Spleen (tissue), 11 donors: Measurements from ENCODE around the gene FGF5. TPM values are rescaled to one million over a fixed set of nuclear protein-coding genes. Genes with fewer than 3 reads are reported as not detected.

Source experiments
- DNase-seq: peaks from one replicate; pipeline ENCODE4 v3.0.0-alpha.2; 2020
- H3K27ac ChIP-seq, 8 donors: fragments of 200-600 bp; sonication (generic) in 7 of 8; 1 replicate in 4 of 8; 2 replicates in 4 of 8; pipeline versions ENCODE4 v1.5.0 to v1.8.0; 2016 to 2021; ENCODE audit warnings: inconsistent platforms in 4 of 8, mild to moderate bottlenecking in 4 of 8, moderate library complexity in 1 of 8
- H3K27me3 ChIP-seq, 7 donors: fragments of 200-600 bp; sonication (generic) in 6 of 7; replicated peaks in 1 of 7; 1 replicate in 4 of 7; 2 replicates in 3 of 7; pipeline versions ENCODE4 v1.5.0 to v1.8.0; 2016 to 2021; ENCODE audit warnings: inconsistent platforms in 3 of 7, mild to moderate bottlenecking in 1 of 7
- H3K36me3 ChIP-seq, 6 donors: fragments of 200-600 bp; sonication (generic) in 5 of 6; 1 replicate in 4 of 6; 2 replicates in 2 of 6; pipeline versions ENCODE4 v1.5.0 to v1.8.0; 2016 to 2021; ENCODE audit warnings: inconsistent platforms in 2 of 6
- H3K4me1 ChIP-seq, 6 donors: fragments of 200-600 bp; sonication (generic) in 5 of 6; 1 replicate in 3 of 6; 2 replicates in 3 of 6; pipeline versions ENCODE4 v1.5.0 to v1.8.0; 2016 to 2021; ENCODE audit warnings: inconsistent platforms in 3 of 6
- H3K4me3 ChIP-seq, 8 donors: fragments of 200-600 bp; sonication (generic) in 7 of 8; 1 replicate in 4 of 8; 2 replicates in 4 of 8; pipeline versions ENCODE4 v1.5.0 to v1.8.0; 2016 to 2021; ENCODE audit warnings: inconsistent platforms in 4 of 8, mild to moderate bottlenecking in 4 of 8, moderate library complexity in 2 of 8
- H3K9me3 ChIP-seq, 8 donors: fragments of 200-600 bp; sonication (generic) in 7 of 8; 1 replicate in 4 of 8; 2 replicates in 4 of 8; pipeline versions ENCODE4 v1.5.0 to v1.8.0; 2016 to 2021; ENCODE audit warnings: inconsistent platforms in 4 of 8
- CTCF ChIP-seq, 11 experiments: fragments of 200-600 bp in 7 of 11; fragments of 450-650 bp in 4 of 11; sonication (generic) in 4 of 11; IDR thresholded peaks in 8 of 11; conservative IDR thresholded peaks in 3 of 11; 1 replicate in 7 of 11; 2 replicates in 4 of 11; pipeline versions ENCODE4 v1.4.0 to v1.8.0; 2016 to 2021; ENCODE audit warnings: antibody characterized with exemption in 11 of 11, inconsistent platforms in 4 of 11, mild to moderate bottlenecking in 1 of 11
- POLR2A ChIP-seq, 3 donors: fragments of 450-650 bp; IDR thresholded peaks; one replicate each; pipeline ENCODE4 v1.5.1; 2017; ENCODE audit warnings: antibody characterized with exemption in 3 of 3, mild to moderate bottlenecking in 1 of 3
- POLR2AphosphoS5 ChIP-seq, 3 donors: sonication (generic); formaldehyde crosslinking; IDR thresholded peaks; one replicate each; pipeline ENCODE4 v1.5.1; 2017; ENCODE audit warnings: antibody characterized with exemption in 3 of 3
- WGBS, 5 donors: extraction: QIAGEN DNeasy Blood & Tissue Kit in 3 of 5; methylation state at CpG; one replicate each; pipeline versions ENCODE4 v1.1.5 to v1.1.7; 2013 to 2018; 5-methylcytosine and 5-hydroxymethylcytosine counted together
- intact Hi-C: fragments of 100-400 bp; cut with DNase I; formaldehyde crosslinking; loops from one replicate; pipeline ENCODE4 v1.15.0; 2023; ENCODE audit warnings: low total_unique reads
- polyA plus RNA-seq, 3 donors: library from polyadenylated mRNA; stranded (reverse); fragments of 200-250 nt; gene quantifications; one replicate each; pipeline ENCODE4 v1.2.1, GENCODE V29; 2013
- total RNA-seq, 7 donors: library from RNA; depleted of rRNA in 3 of 7; stranded (reverse); fragments of >200 nt in 3 of 7; fragmentation: NEBNext Ultra II Directional in 4 of 7; extraction: Animal tissue kit (Norgen Biotek cat#: 25700) in 4 of 7; gene quantifications; one replicate each; pipeline versions ENCODE4 v1.1.0 to v1.2.1, GENCODE V29; 2016 to 2021
- donor health status: healthy with polysubstance abuse.
- donor health status: DM: no; HTN: no; CAD: no; lungs with moderate emphysema.
- donor health status: DM: no; HTN: no; CAD: no.
- donor health status: Bipolar disorder and iron deficiency.
- donor health status: healthy.
- donor health status: DM: no; HTN: no; CAD: no.
- donor health status: DM: yes; HTN: yes; CAD: no.

FGF5 gene
- total and polyA plus RNA-seq, 10 donors = 0.06 TPM; not detected in 9

GRCh38 chr4:80301884-80302283 lies 35.4 kb downstream of the FGF5 start:
- Histone ChIP-seq H3K4me3 (no peak overlapping the region), H3K9me3 (peaks cover 0 to 4% (median 0%) of the 10 kb centered on the region in 8 donors), H3K27me3 (peaks cover 0 to 13% (median 0%) of the 10 kb centered on the region in 7 donors), H3K4me1 (no peaks in the 10 kb centered on the region), H3K27ac (no peak overlapping the region), H3K36me3 (no peaks in the 10 kb centered on the region)
- intact Hi-C loops = no loop called here
- TF ChIP-seq POLR2AphosphoS5 (IDR thresholded peaks at IDR 0.05) (no peak), POLR2A (IDR thresholded peaks at IDR 0.05) (no peak), CTCF (IDR thresholded peaks at IDR 0.05 in 8 of 11, conservative IDR thresholded peaks at IDR 0.05 in 3 of 11) (no peak)
- 60 to 85% (median 73%) methylated on average over 4 of the region's 4 CpGs for WGBS, 5 donors
- DNase-seq = no peak

- Histone ChIP-seq H3K27ac (no peak overlapping the region), H3K36me3 (no peaks in the 10 kb centered on the region), H3K4me1 (no peaks in the 10 kb centered on the region), H3K27me3 (peaks cover 0 to 21% (median 0%) of the 10 kb centered on the region in 7 donors), H3K9me3 (peaks cover 0 to 4% (median 0%) of the 10 kb centered on the region in 8 donors), H3K4me3 (no peak overlapping the region)
- TF ChIP-seq POLR2A (IDR thresholded peaks at IDR 0.05) (no peak), CTCF (IDR thresholded peaks at IDR 0.05 in 8 of 11, conservative IDR thresholded peaks at IDR 0.05 in 3 of 11) (no peak), POLR2AphosphoS5 (IDR thresholded peaks at IDR 0.05) (no peak)
- intact Hi-C loops = no loop called here
- DNase-seq = no peak
- WGBS, 5 donors = 90 to 95% (median 93%) methylated on average over 18 to 26 of the region's 26 CpGs
Observed at GRCh38 chr4:80302616-80303223, 36.3 kb downstream of the FGF5 start.

- no peak overlapping the region for H3K27ac ChIP-seq
- no peak overlapping the region for H3K4me3 ChIP-seq
- intact Hi-C loops = no loop called here
- WGBS, 5 donors = 70 to 83% (median 82%) methylated on average over 3 of the region's 3 CpGs
- no peak for DNase-seq
- peaks cover 0 to 45% (median 0%) of the 10 kb centered on the region in 7 donors for H3K27me3 ChIP-seq
- H3K36me3 ChIP-seq = no peaks in the 10 kb centered on the region
- H3K9me3 ChIP-seq = peaks cover 0 to 4% (median 0%) of the 10 kb centered on the region in 8 donors
- no peaks in the 10 kb centered on the region for H3K4me1 ChIP-seq
- TF ChIP-seq POLR2AphosphoS5 (IDR thresholded peaks at IDR 0.05) (no peak), CTCF (IDR thresholded peaks at IDR 0.05 in 8 of 11, conservative IDR thresholded peaks at IDR 0.05 in 3 of 11) (no peak), POLR2A (IDR thresholded peaks at IDR 0.05) (no peak)
Observed at GRCh38 chr4:80305466-80305865, 39.0 kb downstream of the FGF5 start.

GRCh38 chr4:80306260-80306659 lies 39.8 kb downstream of the FGF5 start:
- Histone ChIP-seq H3K9me3 (peaks cover 0 to 4% (median 0%) of the 10 kb centered on the region in 8 donors), H3K27ac (no peak overlapping the region), H3K4me3 (no peak overlapping the region), H3K27me3 (peaks cover 0 to 44% (median 0%) of the 10 kb centered on the region in 7 donors), H3K4me1 (no peaks in the 10 kb centered on the region), H3K36me3 (no peaks in the 10 kb centered on the region)
- intact Hi-C loops = no loop called here
- 65 to 83% (median 72%) methylated on average over 2 of the region's 2 CpGs for WGBS, 5 donors
- no peak for DNase-seq
- no peak for TF ChIP-seq POLR2A (IDR thresholded peaks at IDR 0.05)
